CD14-positive monocyte (primary cell): ENCODE data around the gene RCC2. TPM values are rescaled to one million over a fixed set of nuclear protein-coding genes. Genes with fewer than 3 reads are reported as not detected.

Source experiments
- DNase-seq, 3 donors: peaks; one replicate each; pipeline ENCODE4 v3.0.0-alpha.2; 2011 to 2022
- H2AFZ ChIP-seq: 2 replicates; pipeline ENCODE4 v1.6.0; 2012; ENCODE audit warnings: mild to moderate bottlenecking, low read depth, low read length, inconsistent platforms; ENCODE audit not compliant: insufficient read depth, poor library complexity, severe bottlenecking
- H3K27ac ChIP-seq, 2 donors: 1 replicate in 1 of 2; 2 replicates in 1 of 2; pipeline ENCODE4 v1.5.1; 2012 to 2013; ENCODE audit warnings: low read length in 2 of 2, control low read depth in 1 of 2, inconsistent platforms in 1 of 2, low read depth in 1 of 2, mild to moderate bottlenecking in 1 of 2
- H3K27me3 ChIP-seq, 2 donors: one replicate each; pipeline versions ENCODE4 v1.6.0 to v1.6.1; 2011 to 2013; ENCODE audit warnings: low read length in 2 of 2; ENCODE audit not compliant: control insufficient read depth in 2 of 2, insufficient read depth in 2 of 2
- H3K36me3 ChIP-seq, 2 donors: replicated peaks in 1 of 2; 1 replicate in 1 of 2; 2 replicates in 1 of 2; pipeline versions ENCODE4 v1.5.1 to v1.6.1; 2012 to 2013; ENCODE audit warnings: low read length in 2 of 2, control low read depth in 1 of 2, inconsistent platforms in 1 of 2, mild to moderate bottlenecking in 1 of 2; ENCODE audit not compliant: insufficient read depth in 2 of 2, control insufficient read depth in 1 of 2
- H3K4me1 ChIP-seq, 2 donors: 1 replicate in 1 of 2; 2 replicates in 1 of 2; pipeline versions ENCODE4 v1.5.1 to v1.6.1; 2012 to 2013; ENCODE audit warnings: low read length in 2 of 2, control low read depth in 1 of 2, inconsistent platforms in 1 of 2, mild to moderate bottlenecking in 1 of 2, moderate library complexity in 1 of 2; ENCODE audit not compliant: insufficient read depth in 2 of 2, control insufficient read depth in 1 of 2
- H3K4me2 ChIP-seq: replicated peaks from 2 replicates; pipeline ENCODE3; 2012; ENCODE audit warnings: low read length, moderate library complexity, mild to moderate bottlenecking; ENCODE audit not compliant: poor library complexity, severe bottlenecking; ENCODE audit errors: extremely low read depth
- H3K4me3 ChIP-seq, 3 experiments: fragments of 200-600 bp in 1 of 3; sonication (generic) in 1 of 3; replicated peaks in 1 of 3; 1 replicate in 2 of 3; 2 replicates in 1 of 3; pipeline ENCODE4 v1.5.1; 2011 to 2013; ENCODE audit warnings: low read length in 3 of 3, mild to moderate bottlenecking in 3 of 3, control low read depth in 2 of 3, low read depth in 2 of 3, inconsistent platforms in 1 of 3, moderate library complexity in 1 of 3
- H3K79me2 ChIP-seq: 2 replicates; pipeline ENCODE4 v1.6.0; 2012; ENCODE audit warnings: mild to moderate bottlenecking, control low read depth, inconsistent platforms, low read length, moderate library complexity; ENCODE audit not compliant: insufficient read depth
- H3K9ac ChIP-seq: 2 replicates; pipeline ENCODE4 v1.6.0; 2017; ENCODE audit warnings: low read length, mild to moderate bottlenecking; ENCODE audit not compliant: insufficient read depth, poor library complexity, severe bottlenecking
- H3K9me3 ChIP-seq, 2 donors: replicated peaks in 1 of 2; 1 replicate in 1 of 2; 2 replicates in 1 of 2; pipeline versions ENCODE4 v1.5.1 to v1.6.1; 2012 to 2013; ENCODE audit warnings: low read length in 2 of 2, control low read depth in 1 of 2; ENCODE audit not compliant: control insufficient read depth in 1 of 2, insufficient read depth in 1 of 2
- H4K20me1 ChIP-seq: 2 replicates; pipeline ENCODE4 v1.6.0; 2012; ENCODE audit warnings: mild to moderate bottlenecking, low read length, control low read depth, moderate library complexity; ENCODE audit not compliant: insufficient read depth
- H3K27ac Mint-ChIP-seq, 7 donors: one replicate each; pipeline ENCODE4 v1.8.0; 2020; ENCODE audit warnings: mild to moderate bottlenecking in 7 of 7, mixed read lengths in 7 of 7, moderate library complexity in 6 of 7, inconsistent platforms in 2 of 7
- H3K27me3 Mint-ChIP-seq, 3 donors: one replicate each; pipeline ENCODE4 v1.8.0; 2021 to 2022; ENCODE audit warnings: low read depth in 3 of 3, mild to moderate bottlenecking in 3 of 3, mixed read lengths in 3 of 3, moderate library complexity in 3 of 3, inconsistent platforms in 1 of 3
- H3K36me3 Mint-ChIP-seq, 2 donors: one replicate each; pipeline ENCODE4 v1.8.0; 2020; ENCODE audit warnings: mixed read lengths in 2 of 2, inconsistent platforms in 1 of 2, mild to moderate bottlenecking in 1 of 2
- H3K4me1 Mint-ChIP-seq: one replicate; pipeline ENCODE4 v1.8.0; 2020; ENCODE audit warnings: mild to moderate bottlenecking, mixed read lengths
- H3K4me3 Mint-ChIP-seq, 2 donors: one replicate each; pipeline ENCODE4 v1.8.0; 2020; ENCODE audit warnings: mild to moderate bottlenecking in 2 of 2, mixed read lengths in 2 of 2, moderate library complexity in 1 of 2
- H3K9me3 Mint-ChIP-seq, 7 donors: one replicate each; pipeline ENCODE4 v1.8.0; 2020 to 2022; ENCODE audit warnings: mixed read lengths in 7 of 7, mild to moderate bottlenecking in 6 of 7, moderate library complexity in 6 of 7, inconsistent platforms in 2 of 7
- WGBS: methylation state at CpG from one replicate; pipeline ENCODE4 v1.1.5; 2013; ENCODE audit warnings: missing lambda C conversion rate; ENCODE audit not compliant: insufficient coverage; 5-methylcytosine and 5-hydroxymethylcytosine counted together
- intact Hi-C, 2 donors: fragments of 100-400 bp; cut with micrococcal nuclease; formaldehyde crosslinking; loops; one replicate each; pipeline versions ENCODE4 v1.15.0 to v1.15.1; 2023
- polyA plus RNA-seq, 3 donors: library from polyadenylated mRNA; depleted of rRNA in 1 of 3; unstranded in 2 of 3; stranded (reverse) in 1 of 3; fragments of 300-500 nt in 2 of 3; fragments of >200 nt in 1 of 3; fragmentation: Illumina TruSeq in 2 of 3; gene quantifications; 1 replicate in 2 of 3; 2 replicates in 1 of 3; pipeline ENCODE4 v1.2.3, GENCODE V29; 2012 to 2021
- TF ChIP-seq, protein P1 (sequence below): fragments of 200-600 bp; IDR thresholded peaks from one replicate; pipeline ENCODE4 v1.8.0; 2022; ENCODE audit warnings: antibody characterized with exemption, mild to moderate bottlenecking

The RCC2 gene
- polyA plus RNA-seq, 3 donors, result 22.3 to 66.3 (median 40.9) TPM

GRCh38 chr1:17375651-17376050, 63.8 kb downstream of the RCC2 start:
- Mint-ChIP-seq H3K36me3 (no peaks in the 10 kb centered on the region), H3K4me1 (peaks cover under 1% of the 10 kb centered on the region), H3K27ac (no peak overlapping the region), H3K4me3 (no peak overlapping the region), H3K27me3 (peaks cover 4 to 11% (median 4%) of the 10 kb centered on the region in 3 donors), H3K9me3 (no peaks in the 10 kb centered on the region)
- Histone ChIP-seq H3K4me1 (peaks cover 0 to under 1% of the 10 kb centered on the region in 2 donors), H3K4me3 (no peak overlapping the region), H4K20me1 (no peaks in the 10 kb centered on the region), H3K79me2 (no peaks in the 10 kb centered on the region), H3K9me3 (no peaks in the 10 kb centered on the region), H3K9ac (no peak overlapping the region), H3K27me3 (no peaks in the 10 kb centered on the region), H3K27ac (no peak overlapping the region), H3K36me3 (no peaks in the 10 kb centered on the region), H2AFZ (no peak overlapping the region), H3K4me2 (no peak overlapping the region)
- no peak for DNase-seq
- TF ChIP-seq, protein P1, sequence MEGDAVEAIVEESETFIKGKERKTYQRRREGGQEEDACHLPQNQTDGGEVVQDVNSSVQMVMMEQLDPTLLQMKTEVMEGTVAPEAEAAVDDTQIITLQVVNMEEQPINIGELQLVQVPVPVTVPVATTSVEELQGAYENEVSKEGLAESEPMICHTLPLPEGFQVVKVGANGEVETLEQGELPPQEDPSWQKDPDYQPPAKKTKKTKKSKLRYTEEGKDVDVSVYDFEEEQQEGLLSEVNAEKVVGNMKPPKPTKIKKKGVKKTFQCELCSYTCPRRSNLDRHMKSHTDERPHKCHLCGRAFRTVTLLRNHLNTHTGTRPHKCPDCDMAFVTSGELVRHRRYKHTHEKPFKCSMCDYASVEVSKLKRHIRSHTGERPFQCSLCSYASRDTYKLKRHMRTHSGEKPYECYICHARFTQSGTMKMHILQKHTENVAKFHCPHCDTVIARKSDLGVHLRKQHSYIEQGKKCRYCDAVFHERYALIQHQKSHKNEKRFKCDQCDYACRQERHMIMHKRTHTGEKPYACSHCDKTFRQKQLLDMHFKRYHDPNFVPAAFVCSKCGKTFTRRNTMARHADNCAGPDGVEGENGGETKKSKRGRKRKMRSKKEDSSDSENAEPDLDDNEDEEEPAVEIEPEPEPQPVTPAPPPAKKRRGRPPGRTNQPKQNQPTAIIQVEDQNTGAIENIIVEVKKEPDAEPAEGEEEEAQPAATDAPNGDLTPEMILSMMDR, result no peak
- whole genome bisulfite sequencing, result 93% methylated on average over 9 of the region's 10 CpGs
- intact Hi-C loops, result no loop called here

DNA sequence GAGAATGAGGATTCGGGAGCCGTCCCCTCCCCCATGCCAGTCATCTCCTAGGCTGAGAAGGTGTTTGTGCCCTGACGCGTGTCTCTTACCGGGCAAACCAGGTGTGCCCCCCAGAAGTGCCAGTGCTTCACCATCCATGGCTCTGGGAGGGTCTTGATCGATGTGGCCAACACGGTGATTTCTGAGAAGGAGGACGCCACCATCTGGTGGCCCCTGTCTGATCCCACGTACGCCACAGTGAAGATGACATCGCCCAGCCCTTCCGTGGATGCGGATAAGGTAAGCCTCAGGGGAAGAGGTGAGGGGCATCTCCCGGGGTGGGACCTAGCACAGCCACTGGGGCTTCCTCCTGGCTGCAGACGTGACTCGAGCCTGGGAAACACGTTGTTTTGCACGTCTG, 66.5 kb downstream of the RCC2 start:
- H3K27me3 ChIP-seq, result no peaks in the 10 kb centered on the region
- TF ChIP-seq, protein P1, result no peak
- no peaks in the 10 kb centered on the region for H3K36me3 Mint-ChIP-seq
- H3K4me2 ChIP-seq, result no peak overlapping the region
- no peaks in the 10 kb centered on the region for H4K20me1 ChIP-seq
- H3K27me3 Mint-ChIP-seq, result peaks cover 4 to 13% (median 8%) of the 10 kb centered on the region in 3 donors
- no peaks in the 10 kb centered on the region for H3K36me3 ChIP-seq
- intact Hi-C loops, result no loop called here
- H3K27ac ChIP-seq, result no peak overlapping the region
- no peak overlapping the region for H2AFZ ChIP-seq
- no peak overlapping the region for H3K9ac ChIP-seq
- no peaks in the 10 kb centered on the region for H3K79me2 ChIP-seq
- no peak overlapping the region for H3K4me3 Mint-ChIP-seq
- DNase-seq, result no peak
- 91% methylated on average over 16 of the region's 18 CpGs for WGBS
- no peaks in the 10 kb centered on the region for H3K4me1 ChIP-seq
- H3K4me1 Mint-ChIP-seq, result no peaks in the 10 kb centered on the region
- H3K4me3 ChIP-seq, result no peak overlapping the region
- no peaks in the 10 kb centered on the region for H3K9me3 Mint-ChIP-seq
- no peak overlapping the region for H3K27ac Mint-ChIP-seq
- H3K9me3 ChIP-seq, result no peaks in the 10 kb centered on the region
